GM18907 (cell line): ENCODE measurements around the gene TCERG1L.

Source experiments
- ATAC-seq: cut with Tn5 transposase; IDR thresholded peaks from one replicate; pipeline ENCODE4 v1.9.1; 2021; ENCODE audit warnings: mild to moderate bottlenecking, moderate library complexity; ENCODE audit not compliant: unreplicated experiment

TCERG1L gene

GRCh38 chr10:131271966-131272365 is 39.6 kb downstream of the TCERG1L start:
- no peak for ATAC-seq

DNA sequence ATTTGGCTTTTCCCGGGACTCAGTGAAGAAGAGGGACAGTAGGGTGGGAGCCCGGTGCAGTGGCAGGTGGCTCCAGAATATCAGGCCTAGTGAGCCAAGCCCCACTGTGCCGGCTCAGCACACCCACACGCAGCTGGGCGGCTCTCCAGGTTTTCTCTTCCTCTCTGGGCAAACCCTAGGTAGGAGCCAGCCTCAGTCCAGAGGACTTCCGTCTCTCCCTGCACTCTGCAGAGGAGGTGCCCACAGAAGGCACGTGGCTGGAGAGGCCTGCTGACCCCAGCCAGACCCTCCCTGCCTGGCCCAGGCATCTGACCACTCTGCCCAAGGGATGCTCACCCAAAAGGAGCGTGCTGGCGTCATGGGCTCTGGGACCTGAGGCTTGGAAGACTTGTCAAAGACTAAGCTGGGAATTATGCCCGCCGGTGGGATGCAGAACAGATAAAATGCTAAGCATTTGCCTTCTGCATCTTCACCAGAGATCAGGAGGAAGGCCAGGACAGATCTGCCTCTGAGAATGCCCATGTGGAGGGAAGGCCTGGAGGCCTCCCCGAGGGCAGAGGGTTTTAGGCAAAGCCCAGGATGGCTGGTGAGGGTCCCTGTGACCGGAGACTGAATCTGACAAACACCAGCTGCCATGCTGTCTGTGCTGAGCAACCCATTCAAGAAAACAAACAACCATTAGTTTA is 40.2 kb downstream of the TCERG1L start:
- no peak for ATAC-seq

DNA sequence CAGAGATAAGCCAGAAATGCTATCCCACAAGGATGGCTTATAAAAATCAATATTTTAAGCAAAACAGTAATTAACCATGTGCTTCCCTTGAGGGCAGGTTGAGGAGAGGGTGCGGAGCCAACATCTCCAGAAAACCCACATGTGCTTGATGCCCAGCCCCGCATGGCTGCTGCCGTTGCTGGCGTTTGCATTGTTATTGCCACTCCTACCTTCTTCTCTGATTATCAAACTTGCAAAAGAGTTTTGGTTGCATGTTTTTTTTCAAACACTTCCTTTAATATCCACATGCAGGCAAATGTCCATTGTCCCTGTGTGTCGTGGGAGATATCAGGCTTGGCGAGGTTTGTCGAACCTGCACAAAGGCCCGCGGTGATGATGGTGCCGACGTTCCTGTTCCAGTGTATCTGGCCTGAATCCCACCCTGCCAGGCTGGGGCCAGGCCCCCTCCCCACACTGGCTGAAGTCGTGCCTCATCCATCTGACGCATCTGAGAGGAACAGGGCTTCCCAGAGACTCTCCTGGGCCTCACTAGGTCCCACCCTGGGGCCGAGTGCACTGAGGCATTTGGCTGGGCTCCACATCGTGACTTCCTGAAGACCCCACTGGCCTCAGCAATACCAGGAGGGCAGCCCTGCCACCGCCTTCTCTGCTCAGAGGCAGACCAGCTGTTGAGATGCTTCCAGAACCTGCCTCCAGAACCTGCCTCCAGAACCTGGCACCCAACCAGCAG is 40.9 kb downstream of the TCERG1L start:
- ATAC-seq = no peak

DNA sequence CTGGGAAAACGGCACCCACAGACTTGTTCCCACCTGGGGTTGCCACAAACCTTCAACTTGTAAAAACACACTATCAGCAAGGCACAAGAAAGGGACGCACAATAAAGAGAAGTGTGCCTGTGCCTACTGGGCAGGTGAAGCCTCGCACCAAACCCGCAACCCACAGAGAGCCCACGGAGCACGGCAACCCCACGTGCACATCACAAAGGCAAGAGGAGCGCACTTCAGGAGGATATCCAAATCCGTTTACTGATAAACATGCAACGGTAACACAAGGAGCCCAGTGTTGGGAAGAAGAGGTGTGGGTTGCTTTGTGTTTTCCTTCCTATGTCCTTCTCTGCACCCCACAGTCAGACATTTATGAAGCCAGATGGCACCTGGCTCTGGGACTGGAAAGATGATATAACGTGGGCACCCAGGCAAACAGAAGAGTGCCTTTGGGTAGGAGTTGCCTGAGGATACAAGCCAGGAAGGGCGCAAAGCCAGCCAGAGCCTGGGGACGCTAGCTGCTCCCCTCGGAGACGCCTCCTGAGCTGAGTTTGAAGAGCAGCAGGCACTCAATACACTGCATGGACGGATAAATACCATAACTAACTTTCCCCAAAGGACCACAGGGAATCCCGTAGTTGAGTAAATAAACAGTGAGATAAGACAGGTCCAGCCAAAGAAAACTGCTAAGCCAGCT is 41.6 kb downstream of the TCERG1L start:
- ATAC-seq = no peak

DNA sequence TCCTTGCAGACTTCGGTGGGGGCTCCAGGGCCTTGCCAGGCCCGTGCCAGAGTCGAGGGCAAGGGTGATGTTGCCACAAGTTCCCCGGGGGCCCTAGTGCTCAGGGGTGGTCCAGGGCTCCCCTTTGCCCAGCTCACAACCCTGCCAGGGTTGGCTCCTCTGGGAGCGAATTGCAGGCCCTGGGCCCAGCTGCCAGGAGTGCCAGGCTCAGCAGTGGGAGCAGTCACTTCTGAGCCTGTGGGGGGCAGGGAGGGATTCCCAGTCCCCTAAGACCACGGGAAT is 43.8 kb downstream of the TCERG1L start:
- no peak for ATAC-seq

DNA sequence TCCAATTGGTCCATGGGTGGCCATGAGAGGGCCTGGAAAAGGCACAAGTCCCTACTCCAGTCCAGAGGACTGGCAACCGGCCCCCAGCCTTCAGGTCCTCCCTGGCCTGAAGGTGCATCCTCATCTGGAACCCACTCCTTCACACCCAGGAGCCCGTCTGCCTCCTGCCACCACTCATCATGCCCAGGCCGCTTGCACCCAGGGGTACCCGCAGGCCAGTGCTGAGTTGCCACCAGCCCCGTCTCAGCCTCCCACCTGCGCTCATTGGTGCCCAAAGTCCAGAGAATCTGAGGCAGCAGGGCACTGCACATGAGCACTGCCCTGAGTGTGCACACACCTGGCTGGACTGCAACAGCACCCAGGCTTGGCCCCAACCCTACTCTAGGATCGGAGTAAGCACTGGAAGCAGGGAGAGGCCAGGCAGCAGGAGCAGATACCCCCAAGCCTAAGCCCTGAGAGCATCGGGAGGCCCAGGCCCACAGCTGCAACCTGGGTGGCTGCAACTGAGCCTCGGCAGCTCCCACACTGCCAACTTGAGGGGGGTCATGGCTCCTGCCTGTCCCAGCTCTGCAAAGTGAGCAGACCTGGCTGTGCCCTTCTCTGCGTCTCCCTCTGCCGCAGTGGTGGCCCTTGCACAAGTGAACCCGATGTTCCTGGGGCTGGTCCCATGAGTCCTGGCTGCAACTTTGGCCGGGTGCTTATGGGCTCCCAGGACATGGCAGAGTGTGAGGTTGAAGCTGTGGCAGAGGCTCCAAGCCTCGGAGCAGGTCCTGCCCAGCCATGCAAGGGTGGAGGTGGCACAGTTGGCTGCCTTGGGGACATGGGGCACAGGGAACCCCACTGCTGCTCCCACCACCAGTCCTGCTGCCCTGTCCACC is 44.3 kb downstream of the TCERG1L start:
- no peak for ATAC-seq

GRCh38 chr10:131264110-131264788 is 47.3 kb downstream of the TCERG1L start:
- ATAC-seq = no peak

GRCh38 chr10:131261890-131262475 is 49.5 kb downstream of the TCERG1L start:
- ATAC-seq = no peak

DNA sequence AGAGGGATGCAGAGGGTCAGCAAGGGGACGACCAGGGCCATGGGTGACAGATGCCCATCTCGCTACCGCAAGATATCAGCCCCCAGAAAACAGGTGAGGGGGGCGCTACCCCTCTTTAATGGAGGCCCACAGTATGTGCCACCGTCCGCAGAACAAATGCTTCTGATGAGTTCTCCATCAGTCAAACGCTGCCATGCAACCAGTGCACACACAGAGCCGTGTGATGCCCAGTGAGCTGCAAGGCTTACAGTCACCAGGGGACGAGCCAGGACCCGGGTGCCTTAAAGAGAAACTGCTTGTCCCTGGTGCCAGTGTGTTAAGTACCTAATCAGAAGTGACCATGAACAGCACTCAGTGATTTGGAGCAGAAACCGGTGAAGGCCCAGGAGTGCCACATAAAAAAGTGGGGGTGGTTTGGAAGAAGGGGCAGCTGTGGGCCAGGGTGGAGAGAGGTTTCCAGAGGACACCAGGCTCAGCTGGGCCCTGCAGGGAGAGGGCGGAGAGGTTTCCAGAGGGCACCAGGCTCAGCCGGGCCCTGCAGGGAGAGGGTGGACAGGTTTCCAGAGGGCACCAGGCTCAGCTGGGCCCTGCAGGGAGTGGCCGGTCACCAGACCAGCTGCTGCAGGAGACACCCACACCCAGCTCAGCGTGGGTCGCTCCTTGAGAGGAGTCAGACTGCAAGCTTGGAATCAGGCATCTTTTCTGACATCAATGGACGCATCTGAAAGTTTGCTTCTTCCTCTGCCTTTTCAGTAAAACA is 50.9 kb downstream of the TCERG1L start:
- no peak for ATAC-seq

DNA sequence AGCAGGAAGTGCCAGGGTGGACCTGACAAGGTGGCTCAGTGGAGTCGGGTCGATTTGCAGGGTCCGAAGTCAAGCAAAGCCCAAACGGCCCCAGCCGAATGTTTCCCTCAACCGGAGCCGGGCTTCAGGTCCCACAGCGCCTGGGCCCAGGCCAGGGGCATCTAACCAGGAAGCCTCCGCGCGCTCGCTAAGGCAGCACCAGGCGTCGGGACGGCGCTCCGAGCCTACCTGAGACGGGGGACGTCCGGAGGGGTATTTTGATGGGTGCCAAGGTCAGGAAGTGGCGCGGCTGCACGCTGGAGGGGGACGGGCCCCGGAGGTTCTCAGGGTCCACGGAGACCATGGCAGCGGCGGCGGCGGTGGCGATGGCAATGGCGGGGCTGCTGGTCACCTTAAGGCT is 51.5 kb downstream of the TCERG1L start:
- ATAC-seq = no peak

- no peak for ATAC-seq
Measured at GRCh38 chr10:131259535-131259934, 52.0 kb downstream of the TCERG1L start.

DNA sequence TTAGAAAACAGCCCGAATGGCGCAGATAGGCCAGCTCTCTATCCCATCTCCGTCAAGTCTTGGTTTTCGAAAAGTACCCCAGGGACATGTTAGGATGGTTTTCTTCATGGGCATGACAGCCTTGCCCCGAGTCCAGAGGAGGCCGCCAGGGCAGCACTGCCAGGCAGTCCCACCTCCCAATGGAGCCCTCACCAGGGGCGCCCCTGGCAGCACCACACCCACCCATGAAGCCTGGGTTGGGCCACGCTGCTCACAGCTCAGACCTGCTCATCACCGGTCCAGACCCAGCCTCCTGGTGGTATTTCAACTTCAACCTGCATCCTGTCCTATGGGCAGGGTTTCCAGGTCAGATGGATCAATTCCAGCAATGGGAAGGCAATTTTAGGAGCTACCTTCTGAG is 53.3 kb downstream of the TCERG1L start:
- ATAC-seq = no peak

GRCh38 chr10:131257027-131257426 is 54.5 kb downstream of the TCERG1L start:
- no peak for ATAC-seq

DNA sequence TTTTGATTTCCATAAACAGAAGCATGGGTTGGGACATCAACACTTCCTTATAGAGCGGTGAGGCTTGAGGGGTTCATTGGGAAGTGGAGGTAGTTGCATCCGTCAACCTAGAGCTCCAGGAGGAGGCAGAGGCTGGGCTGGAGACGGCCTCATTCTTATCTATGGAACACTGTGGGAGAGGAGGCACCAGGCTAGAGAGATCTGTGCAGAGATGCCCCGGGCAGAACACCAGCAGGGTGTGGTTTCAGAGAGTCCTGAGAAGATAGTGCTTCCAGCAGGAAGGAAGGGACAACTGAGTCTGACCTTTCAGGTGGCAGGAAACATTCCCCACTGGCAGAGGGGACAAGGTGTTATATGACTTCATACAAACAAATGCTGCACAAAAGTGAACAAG is 56.7 kb downstream of the TCERG1L start:
- ATAC-seq = no peak

DNA sequence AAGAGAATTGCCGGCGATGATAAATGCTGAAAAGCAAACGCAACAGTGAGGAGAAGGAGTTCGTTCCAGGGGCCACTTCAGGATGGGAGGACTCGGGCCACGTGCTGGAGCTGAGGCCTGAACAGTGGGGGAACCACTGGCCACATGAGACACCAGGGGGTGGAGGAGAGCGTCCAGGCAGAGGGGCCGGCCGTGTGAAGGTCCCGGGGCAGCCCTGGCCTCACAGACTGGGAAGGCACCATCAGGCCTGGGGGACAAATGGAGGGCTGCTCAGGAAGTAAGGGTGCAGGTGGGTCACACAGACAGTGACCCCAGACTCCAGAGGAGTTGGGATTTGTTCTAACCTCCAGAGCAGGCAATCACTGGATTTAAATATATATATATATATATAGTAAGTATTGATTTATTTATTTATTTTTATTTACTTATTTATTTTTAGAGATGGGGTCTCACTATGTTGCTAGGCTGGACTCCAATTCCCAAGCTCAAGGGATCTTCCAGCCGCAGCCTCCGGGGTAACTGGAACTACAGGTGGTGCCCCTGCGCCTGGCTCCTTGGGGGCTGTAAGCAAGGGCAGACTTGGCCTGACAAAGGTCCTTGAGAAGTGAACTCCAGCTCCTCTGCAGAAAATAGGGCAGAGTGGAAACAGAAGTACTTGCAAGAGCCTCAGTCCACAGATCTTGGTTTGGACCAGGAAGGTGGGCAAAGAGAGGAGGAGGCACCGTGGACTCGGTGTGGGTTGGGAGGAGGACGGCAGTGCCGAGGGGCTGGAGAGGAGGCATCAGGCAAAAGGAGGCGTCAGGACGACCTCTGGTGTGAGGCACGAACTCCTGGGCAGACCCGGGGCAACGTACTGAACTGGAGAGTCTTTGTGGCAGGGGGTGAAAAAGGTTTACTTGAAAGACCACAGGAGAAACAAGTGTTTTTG is 57.3 kb downstream of the TCERG1L start:
- no peak for ATAC-seq

DNA sequence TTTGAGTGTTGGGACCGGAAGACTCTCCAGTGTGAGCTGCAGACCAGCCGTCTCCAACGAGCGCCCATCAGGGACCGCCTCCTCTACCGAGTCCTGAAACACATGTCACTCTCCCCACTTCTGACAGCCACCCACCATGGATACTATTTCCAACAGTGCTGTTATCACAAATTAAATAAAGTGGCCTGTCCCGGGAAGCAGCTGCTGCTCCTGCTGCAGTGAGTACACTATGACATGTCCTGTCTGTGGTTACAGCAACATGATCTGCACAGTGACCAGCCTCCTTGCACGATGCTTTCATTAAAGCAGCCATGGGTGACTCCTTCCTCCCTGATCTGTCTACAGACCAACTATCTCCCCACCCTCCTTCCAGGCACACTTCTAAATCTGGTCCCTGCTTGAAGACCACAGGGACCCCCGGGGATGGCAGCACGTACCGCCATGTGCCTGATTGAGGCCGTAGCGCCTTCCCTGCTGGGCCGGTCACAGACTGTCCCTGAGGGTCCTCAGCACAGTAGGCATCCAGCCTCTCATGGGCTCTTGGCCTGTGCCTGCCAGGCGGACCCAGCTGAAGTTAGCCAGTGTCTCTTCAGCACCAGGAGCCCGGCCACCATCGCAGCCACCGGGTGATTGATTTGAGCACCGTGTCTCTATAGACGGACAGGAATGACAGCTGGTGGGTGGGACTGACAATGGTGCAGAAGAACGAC is 58.8 kb downstream of the TCERG1L start:
- no peak for ATAC-seq

DNA sequence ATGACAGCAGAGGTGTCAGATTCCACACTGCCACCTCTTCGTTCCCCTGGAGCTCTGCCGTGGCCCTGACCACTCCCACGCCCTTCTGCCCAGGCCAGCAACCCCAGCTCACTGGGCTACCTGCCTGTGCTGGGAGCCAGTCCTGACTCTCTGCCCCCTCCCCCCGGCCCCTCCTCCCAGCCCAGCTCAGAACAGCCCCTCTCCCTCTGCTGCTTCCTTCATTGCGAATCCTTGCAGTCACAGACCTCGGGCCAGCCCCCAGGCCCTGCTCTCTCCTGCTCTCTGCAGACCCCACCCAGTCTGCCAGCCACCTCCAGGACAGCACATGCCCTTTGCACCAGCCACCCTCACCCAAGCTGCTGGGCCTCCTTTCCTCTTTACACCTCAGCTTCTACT is 60.4 kb downstream of the TCERG1L start:
- ATAC-seq = no peak
